A673 (cell line): Measurements from ENCODE around the gene PNPLA5. TPM values are rescaled to one million over a fixed set of nuclear protein-coding genes. Genes with fewer than 3 reads are reported as not detected.

Experiments used
- BruUV-seq: library from RNA; stranded (reverse); fragments of 400-500 nt; replicated peaks from 2 replicates; lab custom pipeline; 2021; lab: Mats Ljungman, UMichigan
- CTCF ChIA-PET: fragments of 300-600 bp; sonication (Branson Sonifier 250); formaldehyde crosslinking; loops from one replicate; lab custom pipeline; 2022; ENCODE audit warnings: antibody characterized with exemption; lab: Charles Lee
- POLR2A ChIA-PET: fragments of 300-600 bp; sonication (Branson Sonifier 250); formaldehyde crosslinking; loops from one replicate; lab custom pipeline; 2022; ENCODE audit warnings: antibody characterized with exemption; ENCODE audit not compliant: low non-redundant PET; lab: Charles Lee
- DNase-seq: peaks from one replicate; pipeline ENCODE4 v3.0.0-alpha.2; 2015; ENCODE audit warnings: low spot score
- H3K27ac ChIP-seq: fragments of 200-600 bp; sonication (generic); 2 replicates; pipeline ENCODE4 v1.5.1; 2016; ENCODE audit warnings: mixed run types, low read depth, mild to moderate bottlenecking, mixed read lengths, antibody characterized with exemption, low read length; ENCODE audit not compliant: poor library complexity, severe bottlenecking
- H3K27me3 ChIP-seq: fragments of 200-600 bp; sonication (generic); replicated peaks from 2 replicates; pipeline ENCODE4 v1.6.1; 2017; ENCODE audit warnings: mixed run types, low read depth, mild to moderate bottlenecking, mixed read lengths, antibody characterized with exemption, low read length; ENCODE audit not compliant: insufficient read depth, poor library complexity
- H3K36me3 ChIP-seq: fragments of 200-600 bp; sonication (generic); 2 replicates; pipeline ENCODE4 v1.6.1; 2016; ENCODE audit warnings: mixed run types, mild to moderate bottlenecking, mixed read lengths, antibody characterized with exemption, low read length; ENCODE audit not compliant: insufficient read depth, poor library complexity, severe bottlenecking
- H3K4me1 ChIP-seq: fragments of 200-600 bp; sonication (generic); 2 replicates; pipeline ENCODE4 v1.6.1; 2017; ENCODE audit warnings: mixed run types, mild to moderate bottlenecking, mixed read lengths, antibody characterized with exemption, low read length; ENCODE audit not compliant: insufficient read depth, poor library complexity, severe bottlenecking
- H3K4me3 ChIP-seq: fragments of 200-600 bp; sonication (generic); 2 replicates; pipeline ENCODE4 v1.5.1; 2016; ENCODE audit warnings: low read depth, mixed run types, mild to moderate bottlenecking, mixed read lengths, low read length; ENCODE audit not compliant: poor library complexity, severe bottlenecking
- H3K9me3 ChIP-seq: fragments of 200-600 bp; sonication (generic); 2 replicates; pipeline ENCODE4 v1.6.1; 2016; ENCODE audit warnings: mixed run types, low read depth, mild to moderate bottlenecking, mixed read lengths, antibody characterized with exemption, low read length; ENCODE audit not compliant: poor library complexity, severe bottlenecking
- EZH2 ChIP-seq: fragments of 200-600 bp; sonication (generic); IDR thresholded peaks from 2 replicates; pipeline ENCODE4 v1.6.1; 2017; ENCODE audit warnings: borderline replicate concordance, low read depth, mild to moderate bottlenecking, mixed read lengths, antibody characterized with exemption, low read length; ENCODE audit not compliant: poor library complexity, severe bottlenecking
- intact Hi-C: fragments of 100-400 bp; cut with micrococcal nuclease; formaldehyde crosslinking; loops from one replicate; pipeline ENCODE4 v1.10.0; 2022; ENCODE audit not compliant: unreplicated experiment
- total RNA-seq: library from RNA; stranded (reverse); gene quantifications from 2 replicates; pipeline ENCODE4 v1.2.3, GENCODE V29; 2021
- TF ChIP-seq, protein P1 (sequence below): fragments of 300-800, 200-600 bp; sonication (generic); conservative IDR thresholded peaks from 2 replicates; pipeline ENCODE4 v1.5.1; 2017; ENCODE audit warnings: low read depth, mild to moderate bottlenecking, antibody characterized with exemption, low read length, moderate library complexity, mixed read lengths

The PNPLA5 gene
- total RNA-seq, 1 experiment from 2014 or later, result not detected

DNA sequence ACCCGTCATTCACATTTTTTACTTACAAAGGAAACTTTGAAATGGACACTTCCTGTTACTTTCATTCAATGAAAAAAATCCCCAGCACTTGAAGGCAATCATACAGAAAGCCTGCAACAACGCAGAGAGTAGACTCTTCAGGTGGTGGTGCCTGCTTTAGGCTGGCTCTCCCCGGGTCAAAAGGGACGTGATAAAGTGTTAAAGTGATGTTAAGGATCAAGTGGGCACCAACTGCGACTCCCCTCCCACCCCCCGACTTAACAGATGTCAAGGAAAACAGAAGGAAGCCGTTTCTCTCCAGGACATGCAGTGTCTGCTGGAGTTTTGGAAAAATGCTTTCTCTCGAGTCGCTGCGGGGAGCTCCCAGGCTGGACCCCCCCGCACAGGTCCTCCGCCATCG lies 31.4 kb upstream of the PNPLA5 start:
- Histone ChIP-seq H3K27ac (no peak overlapping the region), H3K9me3 (no peaks in the 10 kb centered on the region), H3K4me3 (peak overlapping the region; percentile 80), H3K27me3 (no peaks in the 10 kb centered on the region), H3K36me3 (peaks cover 6% of the 10 kb centered on the region), H3K4me1 (peaks cover 20% of the 10 kb centered on the region)
- TF ChIP-seq, protein P1, sequence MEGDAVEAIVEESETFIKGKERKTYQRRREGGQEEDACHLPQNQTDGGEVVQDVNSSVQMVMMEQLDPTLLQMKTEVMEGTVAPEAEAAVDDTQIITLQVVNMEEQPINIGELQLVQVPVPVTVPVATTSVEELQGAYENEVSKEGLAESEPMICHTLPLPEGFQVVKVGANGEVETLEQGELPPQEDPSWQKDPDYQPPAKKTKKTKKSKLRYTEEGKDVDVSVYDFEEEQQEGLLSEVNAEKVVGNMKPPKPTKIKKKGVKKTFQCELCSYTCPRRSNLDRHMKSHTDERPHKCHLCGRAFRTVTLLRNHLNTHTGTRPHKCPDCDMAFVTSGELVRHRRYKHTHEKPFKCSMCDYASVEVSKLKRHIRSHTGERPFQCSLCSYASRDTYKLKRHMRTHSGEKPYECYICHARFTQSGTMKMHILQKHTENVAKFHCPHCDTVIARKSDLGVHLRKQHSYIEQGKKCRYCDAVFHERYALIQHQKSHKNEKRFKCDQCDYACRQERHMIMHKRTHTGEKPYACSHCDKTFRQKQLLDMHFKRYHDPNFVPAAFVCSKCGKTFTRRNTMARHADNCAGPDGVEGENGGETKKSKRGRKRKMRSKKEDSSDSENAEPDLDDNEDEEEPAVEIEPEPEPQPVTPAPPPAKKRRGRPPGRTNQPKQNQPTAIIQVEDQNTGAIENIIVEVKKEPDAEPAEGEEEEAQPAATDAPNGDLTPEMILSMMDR, result no peak
- BruUV-seq, result no TSS peak
- ChIA-PET POLR2A (no interaction called here), CTCF (interaction anchor here (1.3 kb wide), 1 partner anchor 22 kb away, joined by 7 read pairs; no protein-coding TSS in a partner anchor)
- DNase-seq, result no peak
- intact Hi-C loops, result no loop called here

DNA sequence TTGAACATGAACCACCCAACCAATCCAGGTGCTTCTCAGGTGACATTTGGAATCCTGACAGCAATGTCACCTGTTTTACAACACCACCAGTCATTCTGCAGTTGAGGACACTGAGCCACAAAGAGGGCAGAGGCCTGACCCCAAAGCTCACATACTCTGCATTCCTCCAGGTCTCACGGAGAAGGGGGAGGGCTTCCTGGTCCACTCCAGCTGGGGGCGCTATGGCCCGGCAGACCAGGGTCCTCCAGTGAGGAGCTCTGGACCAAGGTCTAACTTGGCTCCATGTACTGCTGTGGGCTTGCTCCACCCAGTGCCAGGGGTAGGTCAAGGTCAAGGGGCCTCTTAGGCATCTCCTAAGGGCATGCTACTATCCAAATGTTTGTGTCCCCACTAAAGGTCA lies 30.3 kb upstream of the PNPLA5 start:
- H3K4me1 ChIP-seq, result peaks cover 20% of the 10 kb centered on the region
- TF ChIP-seq EZH2, result no peak
- TF ChIP-seq, protein P1, result 0 out of 2 replicates have a peak, but pooled peaks have one; percentile 32
- H3K27ac ChIP-seq, result no peak overlapping the region
- intact Hi-C loops, result no loop called here
- ChIA-PET CTCF (no interaction called here), POLR2A (no interaction called here)
- H3K36me3 ChIP-seq, result no peaks in the 10 kb centered on the region
- BruUV-seq, result no TSS peak
- H3K9me3 ChIP-seq, result no peaks in the 10 kb centered on the region
- H3K27me3 ChIP-seq, result no peaks in the 10 kb centered on the region
- DNase-seq, result no peak
- H3K4me3 ChIP-seq, result no peak overlapping the region

DNA sequence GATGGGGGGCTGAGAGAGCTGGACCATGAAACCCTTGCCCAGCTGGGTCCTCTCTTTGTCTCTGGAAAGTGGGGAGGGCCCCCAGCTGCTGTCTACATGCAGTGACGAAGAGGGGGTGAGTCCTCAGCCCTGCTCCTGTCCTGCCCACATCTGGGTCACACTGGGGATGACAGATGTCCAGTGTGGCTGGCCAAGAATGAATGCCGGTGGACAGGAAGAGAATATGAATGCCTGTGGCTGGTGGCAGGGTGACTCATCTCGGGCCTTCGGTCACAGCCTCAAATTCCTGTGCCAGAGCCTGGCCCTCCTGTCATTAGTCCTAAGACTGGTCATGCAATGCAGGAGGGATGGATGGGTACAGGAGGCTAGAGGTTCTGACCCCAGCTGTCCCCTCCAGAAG lies 29.6 kb upstream of the PNPLA5 start:
- POLR2A ChIA-PET, result no interaction called here
- CTCF ChIA-PET, result no interaction called here
- BruUV-seq, result no TSS peak
- Histone ChIP-seq H3K9me3 (no peaks in the 10 kb centered on the region), H3K4me1 (peaks cover 20% of the 10 kb centered on the region), H3K4me3 (no peak overlapping the region), H3K27ac (no peak overlapping the region), H3K36me3 (no peaks in the 10 kb centered on the region), H3K27me3 (no peaks in the 10 kb centered on the region)
- intact Hi-C loops, result no loop called here
- TF ChIP-seq, protein P1, result no peak
- TF ChIP-seq EZH2, result no peak
- no peak for DNase-seq
